Mesodermal cell (in vitro differentiated cells): Measurements from ENCODE around the gene DDX39A.
"Not testable (repeated sequence)": the region's sequence is repeated elsewhere in the genome, so short reads cannot be mapped to it uniquely, and the experiment has no call there.

Experiments
- H3K27ac ChIP-seq: 2 replicates; pipeline ENCODE4 v1.7.0; 2013; ENCODE audit warnings: mild to moderate bottlenecking, low read depth, low read length, moderate library complexity; ENCODE audit not compliant: severe bottlenecking
- H3K36me3 ChIP-seq: 2 replicates; pipeline ENCODE4 v1.7.1; 2013; ENCODE audit warnings: mild to moderate bottlenecking, low read length, moderate library complexity; ENCODE audit not compliant: control insufficient read depth, insufficient read depth
- H3K4me1 ChIP-seq: one replicate; pipeline ENCODE4 v1.7.1; 2013; ENCODE audit warnings: mild to moderate bottlenecking, low read length; ENCODE audit not compliant: insufficient read depth, control insufficient read depth, poor library complexity, severe bottlenecking
- H3K4me3 ChIP-seq: 2 replicates; pipeline ENCODE4 v1.7.0; 2013; ENCODE audit warnings: low read length, control low read depth, mild to moderate bottlenecking; ENCODE audit not compliant: insufficient read depth, poor library complexity, severe bottlenecking; ENCODE audit errors: extremely low read depth
- H3K9me3 ChIP-seq: 2 replicates; pipeline ENCODE4 v1.7.1; 2013; ENCODE audit warnings: mild to moderate bottlenecking, low read length, moderate library complexity; ENCODE audit not compliant: control insufficient read depth
- WGBS, 2 experiments: methylation state at CpG; one replicate each; pipeline ENCODE4 v1.1.5; 2013; ENCODE audit warnings: missing lambda C conversion rate in 2 of 2; ENCODE audit not compliant: insufficient coverage in 2 of 2; 5-methylcytosine and 5-hydroxymethylcytosine counted together

Gene DDX39A

DNA sequence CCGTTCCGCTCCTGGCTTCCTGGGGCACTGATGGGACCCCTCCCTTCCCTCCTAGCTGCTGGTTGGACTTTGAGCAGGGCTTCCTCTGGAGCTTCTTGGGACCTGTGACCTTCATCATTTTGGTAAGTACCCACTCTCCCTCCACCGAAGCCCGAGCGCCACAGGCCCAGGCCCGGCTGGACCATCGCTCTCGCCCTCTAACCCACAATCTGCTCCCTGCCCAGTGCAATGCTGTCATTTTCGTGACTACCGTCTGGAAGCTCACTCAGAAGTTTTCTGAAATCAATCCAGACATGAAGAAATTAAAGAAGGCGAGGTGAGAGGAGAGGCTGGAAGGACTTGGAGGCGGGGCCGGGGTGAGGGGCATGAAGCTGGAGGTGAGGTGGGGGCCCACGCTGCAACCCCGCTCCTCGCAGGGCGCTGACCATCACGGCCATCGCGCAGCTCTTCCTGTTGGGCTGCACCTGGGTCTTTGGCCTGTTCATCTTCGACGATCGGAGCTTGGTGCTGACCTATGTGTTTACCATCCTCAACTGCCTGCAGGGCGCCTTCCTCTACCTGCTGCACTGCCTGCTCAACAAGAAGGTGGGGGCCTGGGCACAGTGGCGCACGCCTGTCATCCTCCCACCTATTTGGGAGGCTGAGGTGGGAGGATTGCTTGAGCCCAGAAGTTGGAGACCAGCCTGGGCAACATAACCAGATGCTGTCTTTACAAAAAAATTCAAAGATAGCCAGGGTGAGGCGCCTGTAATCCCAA, 12.3 kb downstream of the DDX39A start:
- WGBS, 2 experiments, result 93 to 95% methylated on average over 21 to 25 of the region's 27 CpGs
- H3K36me3 ChIP-seq, result peaks cover 52% of the 10 kb centered on the region
- H3K27ac ChIP-seq, result no peak overlapping the region

DNA sequence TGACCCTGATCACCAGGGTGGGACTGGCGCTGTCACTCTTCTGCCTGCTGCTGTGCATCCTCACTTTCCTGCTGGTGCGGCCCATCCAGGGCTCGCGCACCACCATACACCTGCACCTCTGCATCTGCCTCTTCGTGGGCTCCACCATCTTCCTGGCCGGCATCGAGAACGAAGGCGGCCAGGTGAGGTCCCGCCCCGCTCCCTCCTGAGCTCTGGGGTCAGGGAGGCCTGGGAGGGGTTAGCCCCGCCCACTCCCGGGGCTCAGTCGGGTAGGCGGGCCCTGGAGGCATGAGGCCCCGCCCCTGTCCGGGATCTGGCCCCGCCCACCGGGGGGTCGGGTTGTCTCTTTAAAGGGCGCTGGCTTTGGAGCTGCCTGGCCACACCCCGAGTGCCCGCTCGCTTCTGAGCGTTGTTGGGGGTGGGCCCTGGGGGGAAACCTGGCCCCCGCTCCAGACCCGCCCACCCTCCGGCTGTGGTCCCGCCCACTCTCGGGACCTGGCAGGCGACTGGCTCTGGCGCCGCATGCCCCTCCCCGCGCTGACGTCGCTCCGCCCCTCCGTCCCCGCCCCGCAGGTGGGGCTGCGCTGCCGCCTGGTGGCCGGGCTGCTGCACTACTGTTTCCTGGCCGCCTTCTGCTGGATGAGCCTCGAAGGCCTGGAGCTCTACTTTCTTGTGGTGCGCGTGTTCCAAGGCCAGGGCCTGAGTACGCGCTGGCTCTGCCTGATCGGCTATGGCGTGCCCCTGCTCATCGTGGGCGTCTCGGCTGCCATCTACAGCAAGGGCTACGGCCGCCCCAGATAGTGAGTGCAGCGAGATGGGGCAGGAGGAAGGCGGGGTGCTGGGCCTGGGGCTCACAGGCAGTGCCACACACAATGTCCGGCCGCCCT, 13.1 kb downstream of the DDX39A start:
- WGBS, 2 experiments, result 10 to 12% methylated on average over 52 to 54 of the region's 61 CpGs
- Histone ChIP-seq H3K36me3 (peaks cover 44% of the 10 kb centered on the region), H3K27ac (no peak overlapping the region), H3K4me3 (peak overlapping the region; percentile 18), H3K9me3 (no peaks in the 10 kb centered on the region), H3K4me1 (peaks cover 6% of the 10 kb centered on the region)

More for the DNA sequence above, 12.3 kb downstream of the DDX39A start:
- Histone ChIP-seq H3K4me1 (peaks cover 6% of the 10 kb centered on the region), H3K9me3 (no peaks in the 10 kb centered on the region), H3K4me3 (no peak overlapping the region)

DNA sequence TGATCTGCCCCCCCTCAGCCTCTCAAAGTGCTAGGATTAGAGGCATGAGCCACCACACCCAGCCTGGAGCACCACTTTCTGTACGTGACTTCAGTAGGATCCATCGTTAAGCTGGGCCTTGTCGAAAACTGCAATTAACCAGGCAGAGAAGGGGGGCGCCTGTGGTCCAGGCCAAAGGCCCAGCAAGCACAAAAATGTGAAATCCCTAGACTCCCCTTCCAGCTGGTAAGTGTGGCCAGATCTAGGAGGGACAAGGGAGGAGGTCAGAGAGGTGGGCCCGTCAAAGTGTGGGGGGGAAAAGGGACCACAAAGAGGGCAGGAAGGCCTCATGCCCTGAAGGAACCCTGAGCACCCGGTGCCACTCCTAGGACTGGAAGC, 13.8 kb downstream of the DDX39A start:
- Histone ChIP-seq H3K9me3 (no peaks in the 10 kb centered on the region), H3K4me3 (peak overlapping the region; percentile 18), H3K27ac (no peak overlapping the region), H3K36me3 (peaks cover 38% of the 10 kb centered on the region), H3K4me1 (peaks cover 6% of the 10 kb centered on the region)
- 58 to 59% methylated on average over 5 to 6 of the region's 6 CpGs for WGBS, 2 experiments

DNA sequence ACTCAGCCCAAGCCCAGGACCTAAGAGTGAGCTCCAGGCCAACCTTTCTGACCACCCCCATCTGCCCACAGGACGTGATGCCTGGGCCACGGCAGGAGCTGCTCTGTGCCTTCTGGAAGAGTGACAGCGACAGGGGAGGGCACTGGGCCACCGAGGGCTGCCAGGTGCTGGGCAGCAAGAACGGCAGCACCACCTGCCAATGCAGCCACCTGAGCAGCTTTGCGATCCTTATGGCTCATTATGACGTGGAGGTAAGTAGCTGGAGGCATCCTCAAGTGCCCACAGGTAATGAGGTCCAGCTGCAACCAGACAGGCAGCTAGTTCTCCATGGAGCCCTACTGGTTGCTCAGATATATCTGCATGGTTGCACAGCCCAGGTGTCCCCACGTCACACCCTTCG, 14.8 kb downstream of the DDX39A start:
- Histone ChIP-seq H3K4me1 (peaks cover 6% of the 10 kb centered on the region), H3K4me3 (no peak overlapping the region), H3K9me3 (no peaks in the 10 kb centered on the region), H3K27ac (no peak overlapping the region), H3K36me3 (peaks cover 27% of the 10 kb centered on the region)
- WGBS, 2 experiments, result 92 to 94% methylated on average over 9 of the region's 9 CpGs

DNA sequence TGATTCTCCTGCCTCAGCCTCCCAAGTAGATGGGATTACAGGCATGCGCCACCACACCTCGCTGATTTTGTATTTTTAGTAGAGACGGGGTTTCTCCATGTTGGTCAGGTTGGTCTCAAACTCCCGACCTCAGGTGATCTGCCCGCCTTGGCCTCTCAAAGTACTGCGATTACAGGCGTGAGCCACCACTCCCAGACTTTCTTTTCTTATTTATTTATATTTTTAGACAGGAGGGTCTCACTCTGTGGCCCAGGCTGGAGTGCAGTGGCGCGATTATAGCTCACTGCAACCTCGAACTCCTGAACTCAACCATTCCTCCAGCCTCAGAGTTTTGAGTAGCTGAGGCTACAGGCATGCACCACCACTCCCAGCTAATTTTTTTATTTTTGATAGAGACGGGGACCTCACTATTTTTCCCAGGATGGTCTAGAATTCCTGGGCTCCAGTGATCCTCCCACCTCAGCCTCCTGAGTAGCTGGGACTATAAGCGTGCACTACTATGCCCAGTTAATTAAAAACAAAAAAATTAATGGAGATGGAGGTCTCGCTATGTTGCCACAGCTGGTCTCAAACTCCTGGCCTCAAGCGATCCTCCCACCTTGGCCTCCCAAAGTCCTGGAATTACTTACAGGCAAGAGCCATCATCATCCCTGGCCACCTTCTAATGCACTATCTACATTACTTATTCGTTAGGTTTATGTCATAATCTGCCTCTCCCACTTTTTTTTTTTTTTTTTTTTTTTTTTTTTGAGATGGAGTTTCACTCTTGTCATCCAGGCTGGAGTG, 15.8 kb downstream of the DDX39A start:
- not testable (repeated sequence) for H3K9me3 ChIP-seq, H3K4me1 ChIP-seq, H3K4me3 ChIP-seq, H3K27ac ChIP-seq
- peaks cover 18% of the 10 kb centered on the region for H3K36me3 ChIP-seq
- 95 to 99% methylated on average over 5 to 10 of the region's 15 CpGs for WGBS, 2 experiments

DNA sequence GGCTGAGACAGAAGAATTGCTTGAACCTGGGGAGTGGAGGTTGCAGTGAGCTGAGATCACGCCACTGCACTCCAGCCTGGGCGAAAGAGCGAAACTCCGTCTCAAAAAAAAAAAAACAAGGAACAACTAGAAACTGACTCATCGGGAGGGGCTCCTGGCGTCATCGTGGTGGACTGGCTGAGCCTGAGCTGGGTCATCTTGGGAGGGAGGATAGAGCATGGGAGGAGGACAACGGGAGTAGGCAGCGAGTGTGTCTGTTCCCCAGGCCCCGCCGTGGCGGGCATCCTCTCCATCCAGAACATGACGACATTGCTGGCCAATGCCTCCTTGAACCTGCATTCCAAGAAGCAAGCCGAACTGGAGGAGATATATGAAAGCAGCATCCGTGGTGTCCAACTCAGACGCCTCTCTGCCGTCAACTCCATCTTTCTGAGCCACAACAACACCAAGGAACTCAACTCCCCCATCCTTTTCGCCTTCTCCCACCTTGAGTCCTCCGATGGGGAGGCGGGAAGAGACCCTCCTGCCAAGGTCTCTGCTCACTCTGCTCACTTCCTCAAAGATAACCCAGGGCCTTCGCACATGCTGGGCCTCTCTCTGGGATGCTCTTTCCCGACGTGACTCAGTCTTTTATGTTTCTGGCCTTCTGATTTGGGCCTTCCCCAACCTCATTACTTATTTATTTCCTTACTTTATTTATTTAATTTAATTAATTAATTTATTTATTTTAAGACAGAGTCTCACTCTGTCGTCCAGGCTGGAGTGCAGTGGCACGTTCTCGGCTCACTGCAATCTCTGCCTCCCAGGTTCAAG, 16.6 kb downstream of the DDX39A start:
- 89 to 90% methylated on average over 23 to 24 of the region's 26 CpGs for WGBS, 2 experiments
- H3K27ac ChIP-seq, result no peak overlapping the region

DNA sequence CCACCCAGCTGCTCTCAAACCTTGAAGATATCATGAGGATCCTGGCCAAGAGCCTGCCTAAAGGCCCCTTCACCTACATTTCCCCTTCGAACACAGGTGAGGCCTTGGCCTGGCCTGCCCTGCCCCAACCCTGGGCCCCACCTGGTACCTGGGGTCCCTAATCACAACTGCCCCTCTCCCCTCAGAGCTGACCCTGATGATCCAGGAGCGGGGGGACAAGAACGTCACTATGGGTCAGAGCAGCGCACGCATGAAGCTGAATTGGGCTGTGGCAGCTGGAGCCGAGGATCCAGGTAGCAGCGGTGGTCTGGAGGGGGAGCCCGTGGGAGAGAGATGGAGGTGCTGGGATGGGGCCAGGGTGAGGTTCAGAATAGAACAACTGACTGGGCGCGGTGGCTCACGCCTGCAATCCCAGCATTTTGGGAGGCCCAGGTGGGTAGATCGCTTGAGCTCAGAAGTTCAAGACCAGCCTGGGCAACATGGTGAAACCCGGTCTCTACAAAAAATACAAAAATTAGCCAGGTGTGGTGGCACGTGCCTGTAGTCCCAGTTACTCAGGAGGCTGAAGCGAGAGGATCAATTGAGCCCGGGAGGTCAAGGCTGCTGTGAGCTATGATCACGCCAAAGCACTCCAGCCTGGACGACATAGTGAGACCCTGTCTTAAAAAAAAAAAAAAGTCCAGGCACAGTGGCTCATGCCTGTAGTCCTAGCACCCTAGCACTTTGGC, 17.5 kb downstream of the DDX39A start:
- WGBS, 2 experiments, result 94 to 96% methylated on average over 18 of the region's 18 CpGs
- H3K36me3 ChIP-seq, result peaks cover 2% of the 10 kb centered on the region
- peaks cover 6% of the 10 kb centered on the region for H3K4me1 ChIP-seq
- H3K27ac ChIP-seq, result no peak overlapping the region
- H3K4me3 ChIP-seq, result no peak overlapping the region
- H3K9me3 ChIP-seq, result no peaks in the 10 kb centered on the region

More for the DNA sequence above, 16.6 kb downstream of the DDX39A start:
- Histone ChIP-seq H3K36me3 (peaks cover 10% of the 10 kb centered on the region), H3K9me3 (no peaks in the 10 kb centered on the region), H3K4me3 (no peak overlapping the region), H3K4me1 (peaks cover 6% of the 10 kb centered on the region)

DNA sequence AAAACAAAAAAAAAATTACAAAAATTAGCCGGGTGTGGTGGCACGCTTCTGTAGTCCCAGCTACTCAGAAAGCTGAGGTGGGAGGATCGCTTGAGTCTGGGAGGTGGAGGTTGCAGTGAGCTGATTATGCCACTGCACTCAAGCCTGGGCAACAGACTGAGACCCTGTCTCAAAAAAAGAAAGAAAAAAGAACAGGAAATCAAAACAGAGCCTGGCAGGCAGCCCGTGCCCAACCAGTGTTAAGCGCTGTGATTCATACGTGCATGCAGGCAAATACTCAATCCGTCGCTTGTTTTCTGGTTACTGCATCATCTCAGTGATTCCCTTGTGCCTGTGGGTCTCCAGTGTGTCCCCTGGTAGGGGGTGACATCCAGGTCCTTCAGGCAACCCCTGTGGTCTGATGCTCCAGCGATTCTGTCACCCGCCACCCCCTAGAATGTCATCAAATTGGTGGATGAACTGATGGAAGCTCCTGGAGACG, 18.1 kb downstream of the DDX39A start:
- WGBS, 2 experiments, result 93 to 94% methylated on average over 10 to 11 of the region's 11 CpGs
- no peaks in the 10 kb centered on the region for H3K36me3 ChIP-seq
- H3K4me3 ChIP-seq, result no peak overlapping the region
- H3K27ac ChIP-seq, result no peak overlapping the region
- peaks cover 4% of the 10 kb centered on the region for H3K4me1 ChIP-seq
- H3K9me3 ChIP-seq, result no peaks in the 10 kb centered on the region

DNA sequence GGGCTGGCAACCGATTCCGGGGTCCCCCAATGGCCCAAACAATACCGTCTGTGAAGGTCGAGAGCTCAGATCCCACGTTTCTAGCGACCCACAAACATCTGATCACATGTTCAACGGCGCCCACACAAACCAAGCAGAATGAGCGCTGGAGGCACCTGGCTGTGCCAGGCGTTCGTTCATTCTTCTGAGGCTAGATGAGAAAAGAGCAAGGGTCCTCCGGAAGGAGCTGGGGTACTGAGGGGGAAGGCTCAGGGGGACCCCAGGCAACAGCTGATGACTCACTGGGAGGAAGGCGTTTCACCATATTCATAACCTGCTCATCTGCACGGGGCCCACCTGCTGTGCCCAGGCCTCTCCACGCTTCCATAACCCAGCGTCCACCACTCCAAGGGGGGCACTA, 22.0 kb downstream of the DDX39A start:
- not testable (repeated sequence) for H3K27ac ChIP-seq, H3K9me3 ChIP-seq, H3K4me3 ChIP-seq, H3K4me1 ChIP-seq, H3K36me3 ChIP-seq
- 93 to 94% methylated on average over 8 to 9 of the region's 16 CpGs for WGBS, 2 experiments
